Keratinocyte (primary cell): Measurements from ENCODE around the gene TMEM263. TPM values are rescaled to one million over a fixed set of nuclear protein-coding genes. Genes with fewer than 3 reads are reported as not detected.
A peak's percentile ranks its signal among the peaks of the same experiment; 100 is the strongest.

Experiments
- DNase-seq: peaks from one replicate; pipeline ENCODE4 v3.0.0-alpha.2; 2011; ENCODE audit warnings: low read depth, missing footprints, low spot score
- FAIRE-seq: peaks from 2 replicates; lab custom pipeline; 2011; peaks lifted over from hg19 to GRCh38; lab: Jason Lieb, UNC
- H2AFZ ChIP-seq: 2 replicates; pipeline ENCODE4 v1.6.0; 2012; ENCODE audit warnings: low read length, control low read depth, inconsistent platforms; ENCODE audit not compliant: control insufficient read depth
- H3K27ac ChIP-seq: 2 replicates; pipeline ENCODE4 v1.5.1; 2011; ENCODE audit warnings: low read length; ENCODE audit not compliant: control insufficient read depth, insufficient read depth
- H3K27me3 ChIP-seq: 3 replicates; pipeline ENCODE4 v1.6.0; 2011; ENCODE audit warnings: low read length; ENCODE audit not compliant: control insufficient read depth, insufficient read depth; ENCODE audit errors: extremely low read depth
- H3K36me3 ChIP-seq, 2 experiments: 2 replicates in 1 of 2; 3 replicates in 1 of 2; pipeline ENCODE4 v1.5.1; 2011; ENCODE audit warnings: low read length in 2 of 2, mild to moderate bottlenecking in 1 of 2; ENCODE audit not compliant: control insufficient read depth in 2 of 2, insufficient read depth in 2 of 2; ENCODE audit errors: extremely low read depth in 1 of 2
- H3K4me1 ChIP-seq: 3 replicates; pipeline ENCODE4 v1.5.1; 2011; ENCODE audit warnings: low read length; ENCODE audit not compliant: control insufficient read depth, insufficient read depth; ENCODE audit errors: extremely low read depth
- H3K4me2 ChIP-seq: 3 replicates; pipeline ENCODE4 v1.6.0; 2011; ENCODE audit warnings: low read depth, low read length; ENCODE audit not compliant: control insufficient read depth, insufficient read depth; ENCODE audit errors: extremely low read depth
- H3K4me3 ChIP-seq, 3 experiments: fragments of 200-600 bp in 1 of 3; sonication (generic) in 1 of 3; 2 replicates in 2 of 3; 3 replicates in 1 of 3; pipeline ENCODE4 v1.5.1; 2011 to 2016; ENCODE audit warnings: low read length in 3 of 3, mild to moderate bottlenecking in 3 of 3, control low read depth in 2 of 3, inconsistent platforms in 1 of 3, low read depth in 1 of 3, mixed read lengths in 1 of 3, mixed run types in 1 of 3, moderate library complexity in 1 of 3; ENCODE audit not compliant: control insufficient read depth in 2 of 3, insufficient read depth in 2 of 3; ENCODE audit errors: extremely low read depth in 1 of 3
- H3K79me2 ChIP-seq: 2 replicates; pipeline ENCODE4 v1.6.0; 2012; ENCODE audit warnings: low read length; ENCODE audit not compliant: control insufficient read depth, insufficient read depth
- H3K9ac ChIP-seq: 3 replicates; pipeline ENCODE4 v1.6.0; 2011; ENCODE audit warnings: low read length; ENCODE audit not compliant: control insufficient read depth, insufficient read depth; ENCODE audit errors: extremely low read depth
- H3K9me1 ChIP-seq: 3 replicates; pipeline ENCODE4 v1.6.0; 2011; ENCODE audit warnings: low read length; ENCODE audit not compliant: control insufficient read depth, insufficient read depth; ENCODE audit errors: extremely low read depth
- H3K9me3 ChIP-seq: 2 replicates; pipeline ENCODE4 v1.5.1; 2012; ENCODE audit warnings: low read depth, low read length; ENCODE audit not compliant: control insufficient read depth
- H4K20me1 ChIP-seq: 3 replicates; pipeline ENCODE4 v1.6.0; 2011; ENCODE audit warnings: low read length; ENCODE audit not compliant: control insufficient read depth, insufficient read depth; ENCODE audit errors: extremely low read depth
- CTCF ChIP-seq, 3 experiments: IDR thresholded peaks in 1 of 3; conservative IDR thresholded peaks in 1 of 3; optimal IDR thresholded peaks in 1 of 3; 2 replicates in 2 of 3; 3 replicates in 1 of 3; pipeline versions ENCODE3 to v1.5.1; 2011; ENCODE audit warnings: low read length in 3 of 3, mild to moderate bottlenecking in 3 of 3, moderate library complexity in 2 of 3, control low read depth in 1 of 3, inconsistent platforms in 1 of 3; ENCODE audit not compliant: insufficient read depth in 2 of 3; ENCODE audit errors: extremely low read depth in 1 of 3
- EZH2 ChIP-seq: IDR thresholded peaks from one replicate; pipeline ENCODE4 v1.6.1; 2012; ENCODE audit warnings: inconsistent platforms, mild to moderate bottlenecking, low read length, moderate library complexity
- dilution Hi-C: fragments of 300-500 bp; cut with MboI; formaldehyde crosslinking; loops from one replicate; pipeline ENCODE4 v1.7.0; 2020; ENCODE audit warnings: low sequenced_read_pairs; ENCODE audit not compliant: extremely low pct_ligation_motif_present
- polyA plus RNA-seq, 5 experiments: library from polyadenylated mRNA; depleted of rRNA in 3 of 5; stranded (reverse) in 3 of 5; stranded (forward) in 1 of 5; unstranded in 1 of 5; fragments of >200 nt; gene quantifications; 1 replicate in 1 of 5; 2 replicates in 3 of 5; 3 replicates in 1 of 5; pipeline versions ENCODE4 v1.2.1 to v1.2.3, GENCODE V29; 2011 to 2012; ENCODE audit warnings: missing spikeins in 2 of 5, low read depth in 1 of 5, low replicate concordance in 1 of 5

TMEM263 gene
- polyA plus RNA-seq, 1 donor (not counting 4 experiments of a cell fraction or from before 2014, with no cell fraction given): 22.0 TPM

DNA sequence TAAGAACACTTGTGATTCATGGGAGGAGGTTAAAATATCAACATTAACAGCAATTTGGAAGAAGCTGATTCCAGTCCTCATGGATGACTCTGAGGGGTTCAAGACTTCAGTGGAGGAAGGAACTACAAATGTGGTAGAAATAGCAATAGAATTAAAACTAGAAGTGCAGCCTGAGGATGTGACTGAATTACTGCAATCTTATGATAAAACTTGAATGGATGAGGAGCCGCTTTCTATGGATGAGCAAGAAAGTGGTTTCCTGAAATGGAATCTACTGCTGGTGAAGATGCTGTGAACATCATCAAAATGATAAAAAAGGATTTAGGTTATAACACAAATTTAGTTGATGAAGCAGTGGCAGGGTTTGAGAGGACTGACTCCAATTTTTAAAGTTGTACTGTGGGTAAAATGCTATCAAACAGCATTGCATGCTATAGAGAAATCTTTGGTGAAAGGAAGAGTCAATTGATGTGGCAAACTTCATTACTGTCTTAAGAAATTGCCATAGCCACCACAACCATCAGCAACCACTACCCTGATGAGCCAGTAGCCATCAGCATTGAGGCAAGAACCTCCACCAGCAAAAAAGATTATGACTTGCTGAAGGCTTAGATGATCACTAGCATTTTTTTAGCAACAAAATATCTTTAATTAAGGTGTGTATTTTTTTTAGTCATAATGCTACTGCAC lies 57.2 kb downstream of the TMEM263 start:
- dilution Hi-C loops: no loop called here
- no peaks in the 10 kb centered on the region for H4K20me1 ChIP-seq
- H3K27ac ChIP-seq: no peak overlapping the region
- no peak for TF ChIP-seq EZH2
- TF ChIP-seq CTCF (optimal IDR thresholded peaks at IDR 0.05 in 1 of 3, IDR thresholded peaks at IDR 0.05 in 1 of 3, conservative IDR thresholded peaks at IDR 0.05 in 1 of 3; ENCODE audit: extremely low read depth in 1 of 3, insufficient read depth in 2 of 3, low read length in 3 of 3): no peak
- peaks cover 7% of the 10 kb centered on the region for H3K4me1 ChIP-seq
- no peaks in the 10 kb centered on the region for H3K27me3 ChIP-seq
- DNase-seq (no peak), FAIRE-seq (peak; percentile 20)
- H2AFZ ChIP-seq: no peak overlapping the region
- H3K79me2 ChIP-seq: no peaks in the 10 kb centered on the region
- no peaks in the 10 kb centered on the region for H3K9me3 ChIP-seq
- H3K36me3 ChIP-seq: no peaks in the 10 kb centered on the region
- H3K4me2 ChIP-seq: no peak overlapping the region
- no peaks in the 10 kb centered on the region for H3K9me1 ChIP-seq
- no peak overlapping the region for H3K4me3 ChIP-seq
- no peak overlapping the region for H3K9ac ChIP-seq

DNA sequence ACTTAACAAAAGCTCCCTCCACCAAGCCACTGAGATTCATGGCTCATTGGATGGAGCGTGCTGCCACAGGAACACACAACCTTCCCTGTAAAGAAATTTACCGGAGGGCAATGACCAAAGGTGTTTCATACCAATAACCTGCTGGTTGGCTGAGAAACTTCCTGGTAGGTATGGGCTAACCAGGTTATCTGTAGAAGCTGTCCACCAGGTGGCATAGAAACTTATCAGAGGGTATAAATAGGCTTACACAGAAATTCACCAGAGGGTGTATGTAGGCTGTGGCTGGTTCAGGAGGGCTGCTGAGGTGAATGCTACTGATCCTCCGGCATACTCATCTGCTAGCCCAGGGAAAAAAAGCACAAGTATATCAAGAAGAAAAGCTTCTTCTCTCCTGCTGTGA lies 58.3 kb downstream of the TMEM263 start:
- FAIRE-seq (peak; percentile 94), DNase-seq (peak; percentile 72)
- H3K9ac ChIP-seq: no peak overlapping the region

More for the DNA sequence above, 58.3 kb downstream of the TMEM263 start:
- Histone ChIP-seq H3K9me3 (no peaks in the 10 kb centered on the region), H3K4me2 (peak overlapping the region; percentile 39), H3K27me3 (no peaks in the 10 kb centered on the region), H3K79me2 (no peaks in the 10 kb centered on the region), H4K20me1 (no peaks in the 10 kb centered on the region), H3K36me3 (no peaks in the 10 kb centered on the region), H3K27ac (peak overlapping the region; percentile 8), H3K9me1 (no peaks in the 10 kb centered on the region), H3K4me3 (no peak overlapping the region), H2AFZ (peak overlapping the region; percentile 56), H3K4me1 (peaks cover 7% of the 10 kb centered on the region)
- TF ChIP-seq CTCF (optimal IDR thresholded peaks at IDR 0.05 in 1 of 3, IDR thresholded peaks at IDR 0.05 in 1 of 3, conservative IDR thresholded peaks at IDR 0.05 in 1 of 3; ENCODE audit: extremely low read depth in 1 of 3, insufficient read depth in 2 of 3, low read length in 3 of 3) (peak; percentile 51 to 71 (median 64)), EZH2 (no peak)
- dilution Hi-C loops: no loop called here
